Uterus (tissue), 2 donors: ENCODE data around the gene NTSR1.

Source experiments
- POLR2A ChIP-seq, 2 donors: fragments of 450-650 bp; IDR thresholded peaks; one replicate each; pipeline ENCODE4 v1.6.1; 2016; ENCODE audit warnings: antibody characterized with exemption in 2 of 2, mild to moderate bottlenecking in 1 of 2, moderate library complexity in 1 of 2
- TF ChIP-seq, protein P1 (sequence below), 4 experiments: fragments of 200-600 bp in 2 of 4; fragments of 450-650 bp in 2 of 4; sonication (generic) in 2 of 4; IDR thresholded peaks; one replicate each; pipeline ENCODE4 v1.5.1; 2016 to 2019; ENCODE audit warnings: antibody characterized with exemption in 4 of 4, mild to moderate bottlenecking in 2 of 4, moderate library complexity in 1 of 4

GRCh38 chr20:62780204-62780603, 71.6 kb downstream of the NTSR1 start:
- TF ChIP-seq, protein P1, sequence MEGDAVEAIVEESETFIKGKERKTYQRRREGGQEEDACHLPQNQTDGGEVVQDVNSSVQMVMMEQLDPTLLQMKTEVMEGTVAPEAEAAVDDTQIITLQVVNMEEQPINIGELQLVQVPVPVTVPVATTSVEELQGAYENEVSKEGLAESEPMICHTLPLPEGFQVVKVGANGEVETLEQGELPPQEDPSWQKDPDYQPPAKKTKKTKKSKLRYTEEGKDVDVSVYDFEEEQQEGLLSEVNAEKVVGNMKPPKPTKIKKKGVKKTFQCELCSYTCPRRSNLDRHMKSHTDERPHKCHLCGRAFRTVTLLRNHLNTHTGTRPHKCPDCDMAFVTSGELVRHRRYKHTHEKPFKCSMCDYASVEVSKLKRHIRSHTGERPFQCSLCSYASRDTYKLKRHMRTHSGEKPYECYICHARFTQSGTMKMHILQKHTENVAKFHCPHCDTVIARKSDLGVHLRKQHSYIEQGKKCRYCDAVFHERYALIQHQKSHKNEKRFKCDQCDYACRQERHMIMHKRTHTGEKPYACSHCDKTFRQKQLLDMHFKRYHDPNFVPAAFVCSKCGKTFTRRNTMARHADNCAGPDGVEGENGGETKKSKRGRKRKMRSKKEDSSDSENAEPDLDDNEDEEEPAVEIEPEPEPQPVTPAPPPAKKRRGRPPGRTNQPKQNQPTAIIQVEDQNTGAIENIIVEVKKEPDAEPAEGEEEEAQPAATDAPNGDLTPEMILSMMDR (IDR thresholded peaks at IDR 0.05) = no peak
- no peak for TF ChIP-seq POLR2A (IDR thresholded peaks at IDR 0.05)
